Neutrophil (primary cell): ENCODE measurements around the gene ANXA5.

ENCODE experiments used
- H3K27ac ChIP-seq: fragments of 200-600 bp; sonication (generic); 2 replicates; pipeline ENCODE4 v1.5.1; 2016; ENCODE audit warnings: mild to moderate bottlenecking, moderate library complexity
- H3K27me3 ChIP-seq: fragments of 200-600 bp; sonication (generic); 2 replicates; pipeline ENCODE4 v1.6.0; 2016; ENCODE audit warnings: mild to moderate bottlenecking
- H3K36me3 ChIP-seq: fragments of 200-600 bp; sonication (generic); 2 replicates; pipeline ENCODE4 v1.5.1; 2017
- H3K4me1 ChIP-seq, 2 experiments: fragments of 200-600 bp in 1 of 2; sonication (generic) in 1 of 2; 1 replicate in 1 of 2; 2 replicates in 1 of 2; pipeline versions ENCODE4 v1.5.1 to v1.6.1; 2013 to 2016; ENCODE audit warnings: low read depth in 1 of 2, low read length in 1 of 2, mild to moderate bottlenecking in 1 of 2, moderate library complexity in 1 of 2; ENCODE audit not compliant: control insufficient read depth in 1 of 2, insufficient read depth in 1 of 2
- H3K4me3 ChIP-seq, 2 experiments: fragments of 200-600 bp in 1 of 2; sonication (generic) in 1 of 2; 1 replicate in 1 of 2; 2 replicates in 1 of 2; pipeline ENCODE4 v1.5.1; 2013 to 2016; ENCODE audit warnings: low read depth in 1 of 2, low read length in 1 of 2, mild to moderate bottlenecking in 1 of 2, moderate library complexity in 1 of 2
- H3K9me3 ChIP-seq: fragments of 200-600 bp; sonication (generic); 2 replicates; pipeline ENCODE4 v1.5.1; 2016
- TF ChIP-seq, protein P1 (sequence below): fragments of 200-600 bp; sonication (generic); IDR thresholded peaks from 2 replicates; pipeline ENCODE4 v1.5.1; 2016; ENCODE audit warnings: antibody characterized with exemption

The ANXA5 gene

GRCh38 chr4:121709766-121710405, 13.1 kb upstream of the ANXA5 start:
- no peak overlapping the region for H3K4me3 ChIP-seq
- no peaks in the 10 kb centered on the region for H3K9me3 ChIP-seq
- TF ChIP-seq, protein P1, sequence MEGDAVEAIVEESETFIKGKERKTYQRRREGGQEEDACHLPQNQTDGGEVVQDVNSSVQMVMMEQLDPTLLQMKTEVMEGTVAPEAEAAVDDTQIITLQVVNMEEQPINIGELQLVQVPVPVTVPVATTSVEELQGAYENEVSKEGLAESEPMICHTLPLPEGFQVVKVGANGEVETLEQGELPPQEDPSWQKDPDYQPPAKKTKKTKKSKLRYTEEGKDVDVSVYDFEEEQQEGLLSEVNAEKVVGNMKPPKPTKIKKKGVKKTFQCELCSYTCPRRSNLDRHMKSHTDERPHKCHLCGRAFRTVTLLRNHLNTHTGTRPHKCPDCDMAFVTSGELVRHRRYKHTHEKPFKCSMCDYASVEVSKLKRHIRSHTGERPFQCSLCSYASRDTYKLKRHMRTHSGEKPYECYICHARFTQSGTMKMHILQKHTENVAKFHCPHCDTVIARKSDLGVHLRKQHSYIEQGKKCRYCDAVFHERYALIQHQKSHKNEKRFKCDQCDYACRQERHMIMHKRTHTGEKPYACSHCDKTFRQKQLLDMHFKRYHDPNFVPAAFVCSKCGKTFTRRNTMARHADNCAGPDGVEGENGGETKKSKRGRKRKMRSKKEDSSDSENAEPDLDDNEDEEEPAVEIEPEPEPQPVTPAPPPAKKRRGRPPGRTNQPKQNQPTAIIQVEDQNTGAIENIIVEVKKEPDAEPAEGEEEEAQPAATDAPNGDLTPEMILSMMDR = no peak
- peaks cover 85% of the 10 kb centered on the region for H3K27me3 ChIP-seq
- no peak overlapping the region for H3K27ac ChIP-seq
- no peaks in the 10 kb centered on the region for H3K4me1 ChIP-seq
- no peaks in the 10 kb centered on the region for H3K36me3 ChIP-seq

DNA sequence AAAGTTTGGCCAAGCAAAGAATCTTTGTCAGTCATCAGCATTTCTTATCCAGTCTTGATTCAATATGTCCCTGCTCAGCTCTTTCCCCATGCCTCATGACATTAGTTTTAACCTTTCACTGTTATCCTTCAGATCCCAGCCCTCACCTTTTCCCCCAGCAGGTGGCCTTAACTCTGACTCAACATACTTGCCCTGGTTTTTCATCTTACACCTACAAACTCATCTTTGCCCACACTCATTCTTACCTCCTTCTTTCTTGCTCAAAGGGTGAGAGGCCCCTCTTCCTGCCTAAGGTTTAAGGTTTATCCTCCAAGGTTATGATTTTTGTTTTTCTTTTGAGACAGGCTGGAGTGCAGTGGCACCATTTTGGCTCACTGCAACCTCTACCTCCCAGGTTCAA, 10.6 kb upstream of the ANXA5 start:
- Histone ChIP-seq H3K27ac (no peak overlapping the region), H3K27me3 (peaks cover 68% of the 10 kb centered on the region), H3K9me3 (no peaks in the 10 kb centered on the region), H3K36me3 (no peaks in the 10 kb centered on the region), H3K4me1 (no peaks in the 10 kb centered on the region), H3K4me3 (no peak overlapping the region)
- TF ChIP-seq, protein P1 = no peak

- Histone ChIP-seq H3K9me3 (no peaks in the 10 kb centered on the region), H3K27me3 (peaks cover 65% of the 10 kb centered on the region), H3K36me3 (no peaks in the 10 kb centered on the region), H3K27ac (no peak overlapping the region), H3K4me1 (no peaks in the 10 kb centered on the region), H3K4me3 (no peak overlapping the region)
- TF ChIP-seq, protein P1 = no peak
Observed at GRCh38 chr4:121706595-121707021, 9.8 kb upstream of the ANXA5 start.

GRCh38 chr4:121705521-121705920, 8.7 kb upstream of the ANXA5 start:
- Histone ChIP-seq H3K4me3 (no peak overlapping the region), H3K36me3 (no peaks in the 10 kb centered on the region)
- TF ChIP-seq, protein P1 = no peak

DNA sequence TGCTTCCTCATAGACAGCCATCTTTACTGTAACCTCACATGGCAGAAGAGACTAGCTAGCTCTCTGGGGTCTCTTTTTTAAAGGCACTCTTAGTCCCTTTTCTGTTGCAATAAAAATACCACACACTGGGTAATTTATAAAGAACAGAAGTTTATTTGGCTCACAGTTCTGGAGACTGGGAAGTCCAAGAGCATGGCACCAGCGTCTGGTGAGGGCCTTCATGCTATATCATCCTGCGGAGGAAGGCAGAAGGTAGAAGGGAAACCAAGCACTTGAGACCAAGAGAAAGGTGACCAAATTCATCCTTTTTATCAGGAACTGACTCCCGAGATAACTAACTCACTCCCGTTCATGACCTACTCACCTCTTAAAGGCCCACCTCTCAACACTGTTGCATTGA, 5.4 kb upstream of the ANXA5 start:
- TF ChIP-seq, protein P1 = no peak
- H3K4me3 ChIP-seq = no peak overlapping the region
- H3K4me1 ChIP-seq = peaks cover 5 to 8% of the 10 kb centered on the region in 2 experiments
- H3K9me3 ChIP-seq = no peaks in the 10 kb centered on the region
- H3K27ac ChIP-seq = no peak overlapping the region
- peaks cover 65% of the 10 kb centered on the region for H3K27me3 ChIP-seq
- no peaks in the 10 kb centered on the region for H3K36me3 ChIP-seq

More at GRCh38 chr4:121705521-121705920, 8.7 kb upstream of the ANXA5 start:
- peaks cover 65% of the 10 kb centered on the region for H3K27me3 ChIP-seq
- H3K9me3 ChIP-seq = no peaks in the 10 kb centered on the region
- H3K27ac ChIP-seq = no peak overlapping the region
- no peaks in the 10 kb centered on the region for H3K4me1 ChIP-seq
